ENCODE measurements around the gene AP2B1.

AP2B1 gene

GRCh38 chr17:35773679-35774425 lies 186.7 kb downstream of the AP2B1 start:
- DNase-seq (ENCODE audit: low read depth), result no peak

DNA sequence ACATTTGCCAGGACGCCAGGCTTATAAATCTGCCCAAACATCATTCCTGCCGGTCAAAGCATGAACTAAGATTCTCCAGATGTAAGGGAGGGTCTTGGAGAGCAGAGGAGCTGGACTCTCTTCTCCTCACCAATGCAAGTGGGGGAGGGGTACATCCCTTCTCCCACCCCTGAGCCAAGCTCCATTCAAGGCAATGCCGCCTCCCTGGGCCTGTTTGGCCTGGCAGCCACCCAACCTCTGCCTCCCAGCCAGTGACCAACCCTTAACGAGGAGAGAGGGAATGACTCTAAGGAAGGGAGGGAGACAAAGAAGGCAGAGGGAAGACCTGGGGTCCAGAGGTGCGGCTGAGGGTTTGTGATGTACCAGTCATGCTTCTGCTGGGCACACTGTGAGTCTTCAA lies 187.4 kb downstream of the AP2B1 start:
- no peak for DNase-seq (ENCODE audit: low read depth)

GRCh38 chr17:35775039-35775438 lies 187.9 kb downstream of the AP2B1 start:
- DNase-seq (ENCODE audit: low read depth), result no peak

- DNase-seq (ENCODE audit: low read depth), result no peak
Observed at GRCh38 chr17:35775583-35775982, 188.5 kb downstream of the AP2B1 start.

Measured in GM04504 (cell line).